ENCODE results near the gene FAAP20.

Gene FAAP20

GRCh38 chr1:2176615-2177014, 18.0 kb downstream of the FAAP20 start:
- DNase-seq, result no peak

- DNase-seq, result no peak
These were observed 18.7 kb downstream of the FAAP20 start for GRCh38 chr1:2175681-2176454.

- no peak for DNase-seq
These were observed 19.5 kb downstream of the FAAP20 start for GRCh38 chr1:2175055-2175414.

- peak; percentile 49 for DNase-seq
These were observed 20.1 kb downstream of the FAAP20 start for GRCh38 chr1:2174348-2175054.

GRCh38 chr1:2173546-2174347, 20.8 kb downstream of the FAAP20 start:
- DNase-seq, result no peak

GRCh38 chr1:2172551-2173146, 21.9 kb downstream of the FAAP20 start:
- no peak for DNase-seq

GRCh38 chr1:2172012-2172411, 22.6 kb downstream of the FAAP20 start:
- no peak for DNase-seq

GRCh38 chr1:2170211-2170610, 24.4 kb downstream of the FAAP20 start:
- no peak for DNase-seq

GRCh38 chr1:2169200-2169836, 25.3 kb downstream of the FAAP20 start:
- no peak for DNase-seq

GRCh38 chr1:2168535-2168934, 26.0 kb downstream of the FAAP20 start:
- DNase-seq, result no peak

- no peak for DNase-seq
These were observed 26.5 kb downstream of the FAAP20 start for GRCh38 chr1:2168090-2168489.

GRCh38 chr1:2166695-2167094, 27.9 kb downstream of the FAAP20 start:
- DNase-seq, result no peak

- no peak for DNase-seq
These were observed 28.3 kb downstream of the FAAP20 start for GRCh38 chr1:2166254-2166653.

GRCh38 chr1:2165646-2166045, 28.9 kb downstream of the FAAP20 start:
- no peak for DNase-seq

GRCh38 chr1:2163205-2163604, 31.4 kb downstream of the FAAP20 start:
- DNase-seq, result no peak

GRCh38 chr1:2160451-2161300, 33.9 kb downstream of the FAAP20 start:
- DNase-seq, result no peak

GRCh38 chr1:2159124-2159523, 35.4 kb downstream of the FAAP20 start:
- no peak for DNase-seq

- DNase-seq, result no peak
These were observed 36.3 kb downstream of the FAAP20 start for GRCh38 chr1:2158272-2158671.

GRCh38 chr1:2157856-2158255, 36.7 kb downstream of the FAAP20 start:
- no peak for DNase-seq

- no peak for DNase-seq
These were observed 37.7 kb downstream of the FAAP20 start for GRCh38 chr1:2156866-2157265.

GRCh38 chr1:2155788-2156187, 38.8 kb downstream of the FAAP20 start:
- DNase-seq, result no peak

GRCh38 chr1:2155147-2155598, 39.4 kb downstream of the FAAP20 start:
- no peak for DNase-seq

All from NCI-H345 (cell line).